Activated CD4-positive, alpha-beta T cell treated with anti-CD3 and anti-CD28 coated beads for 24 hours (primary cell): ENCODE data around the gene SOX6.

Experiments
- DNase-seq, 2 donors: peaks; one replicate each; pipeline ENCODE4 v3.0.0-alpha.2; 2020; ENCODE audit warnings: low read depth in 2 of 2

Gene SOX6

GRCh38 chr11:16364254-16364653 is 7.9 kb upstream of the SOX6 start:
- DNase-seq = no peak

- no peak for DNase-seq
These were observed 7.4 kb upstream of the SOX6 start for GRCh38 chr11:16363706-16364105.

GRCh38 chr11:16361108-16361865 is 4.9 kb upstream of the SOX6 start:
- no peak for DNase-seq

GRCh38 chr11:16359369-16359768 is 3.0 kb upstream of the SOX6 start:
- DNase-seq = no peak

- DNase-seq = no peak
These were observed 2.4 kb upstream of the SOX6 start for GRCh38 chr11:16358726-16359125.

GRCh38 chr11:16357775-16358174 is 1.4 kb upstream of the SOX6 start:
- no peak for DNase-seq

GRCh38 chr11:16356761-16357393 is 531 bp upstream of the SOX6 start:
- no peak for DNase-seq

GRCh38 chr11:16352707-16353106 is 3.6 kb downstream of the SOX6 start:
- no peak for DNase-seq

- DNase-seq = no peak
These were observed 6.2 kb downstream of the SOX6 start for GRCh38 chr11:16350125-16350524.

GRCh38 chr11:16347928-16348685 is 8.2 kb downstream of the SOX6 start:
- DNase-seq = no peak

GRCh38 chr11:16346975-16347374 is 9.4 kb downstream of the SOX6 start:
- DNase-seq = no peak

GRCh38 chr11:16341853-16342252 is 14.5 kb downstream of the SOX6 start:
- DNase-seq = no peak

GRCh38 chr11:16338393-16338792 is 18.0 kb downstream of the SOX6 start:
- no peak for DNase-seq

GRCh38 chr11:16337421-16338213 is 18.7 kb downstream of the SOX6 start:
- no peak for DNase-seq

- no peak for DNase-seq
These were observed 19.6 kb downstream of the SOX6 start for GRCh38 chr11:16336721-16337120.

- no peak for DNase-seq
These were observed 20.1 kb downstream of the SOX6 start for GRCh38 chr11:16336204-16336603.

- DNase-seq = no peak
These were observed 20.9 kb downstream of the SOX6 start for GRCh38 chr11:16335236-16335962.

- no peak for DNase-seq
These were observed 29.6 kb downstream of the SOX6 start for GRCh38 chr11:16326679-16327297.

- DNase-seq = no peak
These were observed 34.2 kb downstream of the SOX6 start for GRCh38 chr11:16322190-16322589.

GRCh38 chr11:16321148-16321547 is 35.2 kb downstream of the SOX6 start:
- DNase-seq = no peak

- no peak for DNase-seq
These were observed 38.0 kb downstream of the SOX6 start for GRCh38 chr11:16318320-16318719.
